Measurements from ENCODE around the gene CDIP1.

CDIP1 gene

DNA sequence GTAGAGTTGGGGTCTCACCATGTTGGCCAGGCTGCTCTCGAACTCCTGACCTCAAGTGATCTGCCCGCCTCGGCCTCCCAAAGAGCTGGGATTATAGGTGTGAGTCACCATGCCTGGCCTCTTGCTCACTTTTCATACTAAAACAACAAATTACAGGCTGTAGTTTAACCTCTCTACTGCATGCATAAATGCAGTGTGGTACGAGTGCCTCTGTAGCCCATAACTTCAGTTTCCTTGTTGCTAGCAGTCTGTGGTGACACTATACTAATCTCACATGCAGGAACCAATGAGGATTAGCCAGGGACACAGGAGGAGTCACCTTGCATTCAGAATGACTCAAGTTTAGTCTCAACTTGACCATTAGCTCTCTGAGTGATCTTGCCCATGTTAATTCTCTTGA is 42.3 kb downstream of the CDIP1 start:
- Histone ChIP-seq H3K79me2 (ENCODE audit: insufficient read depth, low read length) (no peaks in the 10 kb centered on the region), H3K36me3 (ENCODE audit: insufficient read depth, low read length) (peaks cover 7% of the 10 kb centered on the region), H3K9me2 (ENCODE audit: low read depth, low read length) (no peaks in the 10 kb centered on the region), H2AFZ (ENCODE audit: low read length) (no peak overlapping the region), H3K9ac (ENCODE audit: low read length) (no peak overlapping the region), H3F3A (ENCODE audit: insufficient read depth, low read length) (no peaks in the 10 kb centered on the region), H3K4me1 (ENCODE audit: insufficient read depth, low read length, severe bottlenecking) (no peaks in the 10 kb centered on the region), H3K27ac (ENCODE audit: low read depth, low read length, poor library complexity, severe bottlenecking) (no peak overlapping the region), H3K4me2 (ENCODE audit: low read length) (no peak overlapping the region), H3K9me3 (ENCODE audit: low read length) (no peaks in the 10 kb centered on the region), H3K4me3 (ENCODE audit: low read depth, low read length, poor library complexity, severe bottlenecking) (no peak overlapping the region), H4K20me1 (ENCODE audit: insufficient read depth, low read length) (no peaks in the 10 kb centered on the region), H3K27me3 (ENCODE audit: insufficient read depth, low read length) (no peaks in the 10 kb centered on the region)
- TF ChIP-seq CTCF (IDR thresholded peaks at IDR 0.05; ENCODE audit: low read length) (no peak), EZH2 (IDR thresholded peaks at IDR 0.05; ENCODE audit: borderline replicate concordance, low read length) (no peak)

- H3K4me3 ChIP-seq (ENCODE audit: low read depth, low read length, poor library complexity, severe bottlenecking), result no peak overlapping the region
- no peaks in the 10 kb centered on the region for H3F3A ChIP-seq (ENCODE audit: insufficient read depth, low read length)
- H3K4me2 ChIP-seq (ENCODE audit: low read length), result no peak overlapping the region
- no peak overlapping the region for H3K27ac ChIP-seq (ENCODE audit: low read depth, low read length, poor library complexity, severe bottlenecking)
- H3K36me3 ChIP-seq (ENCODE audit: insufficient read depth, low read length), result peaks cover 7% of the 10 kb centered on the region
- H3K9ac ChIP-seq (ENCODE audit: low read length), result no peak overlapping the region
- no peaks in the 10 kb centered on the region for H4K20me1 ChIP-seq (ENCODE audit: insufficient read depth, low read length)
- no peaks in the 10 kb centered on the region for H3K79me2 ChIP-seq (ENCODE audit: insufficient read depth, low read length)
- TF ChIP-seq EZH2 (IDR thresholded peaks at IDR 0.05; ENCODE audit: borderline replicate concordance, low read length), result no peak
- TF ChIP-seq CTCF (IDR thresholded peaks at IDR 0.05; ENCODE audit: low read length), result no peak
- no peaks in the 10 kb centered on the region for H3K9me2 ChIP-seq (ENCODE audit: low read depth, low read length)
- H2AFZ ChIP-seq (ENCODE audit: low read length), result no peak overlapping the region
- no peaks in the 10 kb centered on the region for H3K4me1 ChIP-seq (ENCODE audit: insufficient read depth, low read length, severe bottlenecking)
- no peaks in the 10 kb centered on the region for H3K27me3 ChIP-seq (ENCODE audit: insufficient read depth, low read length)
- H3K9me3 ChIP-seq (ENCODE audit: low read length), result no peaks in the 10 kb centered on the region
These were observed 42.8 kb downstream of the CDIP1 start for GRCh38 chr16:4495766-4496165.

GRCh38 chr16:4494746-4495490 is 43.7 kb downstream of the CDIP1 start:
- Histone ChIP-seq H3K9me3 (ENCODE audit: low read length) (no peaks in the 10 kb centered on the region), H3K27me3 (ENCODE audit: insufficient read depth, low read length) (no peaks in the 10 kb centered on the region), H3F3A (ENCODE audit: insufficient read depth, low read length) (no peaks in the 10 kb centered on the region), H3K36me3 (ENCODE audit: insufficient read depth, low read length) (peaks cover 14% of the 10 kb centered on the region), H4K20me1 (ENCODE audit: insufficient read depth, low read length) (no peaks in the 10 kb centered on the region), H3K4me2 (ENCODE audit: low read length) (no peak overlapping the region), H3K27ac (ENCODE audit: low read depth, low read length, poor library complexity, severe bottlenecking) (no peak overlapping the region), H3K4me1 (ENCODE audit: insufficient read depth, low read length, severe bottlenecking) (no peaks in the 10 kb centered on the region), H2AFZ (ENCODE audit: low read length) (no peak overlapping the region), H3K9me2 (ENCODE audit: low read depth, low read length) (no peaks in the 10 kb centered on the region), H3K9ac (ENCODE audit: low read length) (no peak overlapping the region), H3K79me2 (ENCODE audit: insufficient read depth, low read length) (no peaks in the 10 kb centered on the region), H3K4me3 (ENCODE audit: low read depth, low read length, poor library complexity, severe bottlenecking) (no peak overlapping the region)
- TF ChIP-seq EZH2 (IDR thresholded peaks at IDR 0.05; ENCODE audit: borderline replicate concordance, low read length) (no peak), CTCF (IDR thresholded peaks at IDR 0.05; ENCODE audit: low read length) (no peak)

Data from OCI-LY1 (cell line).